PFSK-1 (cell line): ENCODE results near the gene LIME1.

ENCODE experiments used
- REST ChIP-seq, 2 experiments: IDR thresholded peaks; 2 replicates each; pipeline versions ENCODE4 v1.6.1 to v1.8.0; 2011 to 2012; ENCODE audit warnings: low read depth in 2 of 2, low read length in 2 of 2, control low read depth in 1 of 2, inconsistent platforms in 1 of 2, mild to moderate bottlenecking in 1 of 2, moderate library complexity in 1 of 2; ENCODE audit not compliant: insufficient read depth in 1 of 2
- SIN3A ChIP-seq: IDR thresholded peaks from 2 replicates; pipeline ENCODE4 v1.6.1; 2012; ENCODE audit warnings: mild to moderate bottlenecking, low read length, moderate library complexity, borderline replicate concordance; ENCODE audit not compliant: insufficient read depth

GRCh38 chr20:63741354-63741675 lies 4.9 kb downstream of the LIME1 start:
- TF ChIP-seq REST (IDR thresholded peaks at IDR 0.05; ENCODE audit: insufficient read depth in 1 of 2, low read depth in 2 of 2, low read length in 2 of 2) (no peak), SIN3A (no peak)
